ENCODE data around the gene RBM43.
"Not testable (repeated sequence)": the region's sequence is repeated elsewhere in the genome, so short reads cannot be mapped to it uniquely, and the experiment has no call there.

DNA sequence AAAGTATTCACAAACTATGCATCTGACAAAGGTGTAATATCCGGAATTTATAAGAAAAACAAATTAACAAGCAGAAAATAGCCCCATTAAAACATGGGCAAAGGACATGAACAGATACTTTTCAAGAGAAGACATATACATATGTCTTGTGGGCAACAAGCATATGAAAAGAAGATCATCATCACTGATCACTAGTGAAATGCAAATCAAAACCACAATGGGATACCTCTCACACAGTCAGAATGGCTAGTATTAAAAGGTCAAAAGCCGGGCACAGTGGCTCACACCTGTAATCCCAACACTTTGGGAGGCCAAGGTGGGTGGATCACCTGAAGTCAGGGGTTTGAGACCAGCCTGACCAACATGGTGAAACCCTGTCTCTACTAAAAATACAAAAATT, 28.4 kb downstream of the RBM43 start:
- not testable (repeated sequence) for TF ChIP-seq ZNF76 (tag by site-specific recombination; IDR thresholded peaks at IDR 0.05; ENCODE audit: borderline replicate concordance, low read depth); ZNF2 (tag by site-specific recombination; IDR thresholded peaks at IDR 0.05); ZNF707 (tag by site-specific recombination; IDR thresholded peaks at IDR 0.05)
- TF ChIP-seq, protein P1, sequence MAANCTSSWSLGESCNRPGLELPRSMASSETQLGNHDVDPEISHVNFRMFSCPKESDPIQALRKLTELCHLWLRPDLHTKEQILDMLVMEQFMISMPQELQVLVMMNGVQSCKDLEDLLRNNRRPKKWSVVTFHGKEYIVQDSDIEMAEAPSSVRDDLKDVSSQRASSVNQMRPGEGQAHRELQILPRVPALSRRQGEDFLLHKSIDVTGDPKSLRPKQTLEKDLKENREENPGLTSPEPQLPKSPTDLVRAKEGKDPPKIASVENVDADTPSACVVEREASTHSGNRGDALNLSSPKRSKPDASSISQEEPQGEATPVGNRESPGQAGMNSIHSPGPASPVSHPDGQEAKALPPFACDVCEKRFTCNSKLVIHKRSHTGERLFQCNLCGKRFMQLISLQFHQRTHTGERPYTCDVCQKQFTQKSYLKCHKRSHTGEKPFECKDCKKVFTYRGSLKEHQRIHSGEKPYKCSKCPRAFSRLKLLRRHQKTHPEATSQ (tag by site-specific recombination; IDR thresholded peaks at IDR 0.05) = not testable (repeated sequence)
- TF ChIP-seq, protein P2, sequence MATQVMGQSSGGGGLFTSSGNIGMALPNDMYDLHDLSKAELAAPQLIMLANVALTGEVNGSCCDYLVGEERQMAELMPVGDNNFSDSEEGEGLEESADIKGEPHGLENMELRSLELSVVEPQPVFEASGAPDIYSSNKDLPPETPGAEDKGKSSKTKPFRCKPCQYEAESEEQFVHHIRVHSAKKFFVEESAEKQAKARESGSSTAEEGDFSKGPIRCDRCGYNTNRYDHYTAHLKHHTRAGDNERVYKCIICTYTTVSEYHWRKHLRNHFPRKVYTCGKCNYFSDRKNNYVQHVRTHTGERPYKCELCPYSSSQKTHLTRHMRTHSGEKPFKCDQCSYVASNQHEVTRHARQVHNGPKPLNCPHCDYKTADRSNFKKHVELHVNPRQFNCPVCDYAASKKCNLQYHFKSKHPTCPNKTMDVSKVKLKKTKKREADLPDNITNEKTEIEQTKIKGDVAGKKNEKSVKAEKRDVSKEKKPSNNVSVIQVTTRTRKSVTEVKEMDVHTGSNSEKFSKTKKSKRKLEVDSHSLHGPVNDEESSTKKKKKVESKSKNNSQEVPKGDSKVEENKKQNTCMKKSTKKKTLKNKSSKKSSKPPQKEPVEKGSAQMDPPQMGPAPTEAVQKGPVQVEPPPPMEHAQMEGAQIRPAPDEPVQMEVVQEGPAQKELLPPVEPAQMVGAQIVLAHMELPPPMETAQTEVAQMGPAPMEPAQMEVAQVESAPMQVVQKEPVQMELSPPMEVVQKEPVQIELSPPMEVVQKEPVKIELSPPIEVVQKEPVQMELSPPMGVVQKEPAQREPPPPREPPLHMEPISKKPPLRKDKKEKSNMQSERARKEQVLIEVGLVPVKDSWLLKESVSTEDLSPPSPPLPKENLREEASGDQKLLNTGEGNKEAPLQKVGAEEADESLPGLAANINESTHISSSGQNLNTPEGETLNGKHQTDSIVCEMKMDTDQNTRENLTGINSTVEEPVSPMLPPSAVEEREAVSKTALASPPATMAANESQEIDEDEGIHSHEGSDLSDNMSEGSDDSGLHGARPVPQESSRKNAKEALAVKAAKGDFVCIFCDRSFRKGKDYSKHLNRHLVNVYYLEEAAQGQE (tag by site-specific recombination; IDR thresholded peaks at IDR 0.05) = not testable (repeated sequence)

Measured in HEK293 (cell line).